ENCODE data around the gene TMBIM4. TPM values are rescaled to one million over a fixed set of nuclear protein-coding genes. Genes with fewer than 3 reads are reported as not detected.

TMBIM4 gene
- total and polyA plus RNA-seq, 2 experiments from 2014 or later = 59.6 to 63.6 TPM

- H3K4me3 Mint-ChIP-seq = peak overlapping the region; percentile 94
- Histone ChIP-seq H3K4me2 (peak overlapping the region; percentile 82), H3K36me3 (ENCODE audit: insufficient read depth) (peaks cover 18% of the 10 kb centered on the region; the same call in 1 of the 2 replicates), H3K79me2 (replicated peaks; ENCODE audit: insufficient read depth) (peaks cover 62% of the 10 kb centered on the region), H3K4me3 (peak overlapping the region; percentile 88), H3K9me2 (ENCODE audit: insufficient read depth) (no peaks in the 10 kb centered on the region), H3K27me3 (ENCODE audit: insufficient read depth) (no peaks in the 10 kb centered on the region), H3K4me1 (ENCODE audit: insufficient read depth) (0 out of 2 replicates have a peak, but pooled peaks cover 11% of the 10 kb centered on the region), H3F3A (replicated peaks; ENCODE audit: low read depth) (no peaks in the 10 kb centered on the region), H3K27ac (ENCODE audit: low read depth) (no peak overlapping the region), H4K20me1 (replicated peaks; ENCODE audit: insufficient read depth) (peaks cover 8% of the 10 kb centered on the region), H2AFZ (peak overlapping the region; percentile 97)
- H3K36me3 Mint-ChIP-seq (ENCODE audit: low read depth) = peaks cover 59% of the 10 kb centered on the region
- peaks cover 4% of the 10 kb centered on the region for H3K27me3 Mint-ChIP-seq (ENCODE audit: insufficient read depth, low read depth, poor library complexity)
- ATAC-seq (peak; percentile 20; the same call in 2 of the 3 replicates), DNase-seq (ENCODE audit: low spot score) (no peak)
- H3K4me1 Mint-ChIP-seq = peaks cover 12% of the 10 kb centered on the region
- TF ChIP-seq EZH2phosphoT487 (IDR thresholded peaks at IDR 0.05; ENCODE audit: unreplicated experiment) (no peak), STAT1 (IDR thresholded peaks at IDR 0.05; ENCODE audit: unreplicated experiment) (no peak), ZNF114 (CRISPR knock-in tag; IDR thresholded peaks at IDR 0.05) (no peak), POLR2AphosphoS5 (IDR thresholded peaks at IDR 0.05; ENCODE audit: low read depth) (no peak), JUNB (IDR thresholded peaks at IDR 0.05; ENCODE audit: unreplicated experiment) (no peak), NANOG (IDR thresholded peaks at IDR 0.05; ENCODE audit: borderline replicate concordance) (no peak), ZNF331 (CRISPR knock-in tag; IDR thresholded peaks at IDR 0.05; ENCODE audit: low read depth) (no peak), CTCF (conservative IDR thresholded peaks at IDR 0.05; ENCODE audit: low read depth in 2 of 2) (no peak), EZH2 (IDR thresholded peaks at IDR 0.05; ENCODE audit: low read depth, unreplicated experiment) (no peak), CREB1 (CRISPR knock-in tag; IDR thresholded peaks at IDR 0.05; ENCODE audit: low read depth) (no peak)
- TF ChIP-seq, protein P1, sequence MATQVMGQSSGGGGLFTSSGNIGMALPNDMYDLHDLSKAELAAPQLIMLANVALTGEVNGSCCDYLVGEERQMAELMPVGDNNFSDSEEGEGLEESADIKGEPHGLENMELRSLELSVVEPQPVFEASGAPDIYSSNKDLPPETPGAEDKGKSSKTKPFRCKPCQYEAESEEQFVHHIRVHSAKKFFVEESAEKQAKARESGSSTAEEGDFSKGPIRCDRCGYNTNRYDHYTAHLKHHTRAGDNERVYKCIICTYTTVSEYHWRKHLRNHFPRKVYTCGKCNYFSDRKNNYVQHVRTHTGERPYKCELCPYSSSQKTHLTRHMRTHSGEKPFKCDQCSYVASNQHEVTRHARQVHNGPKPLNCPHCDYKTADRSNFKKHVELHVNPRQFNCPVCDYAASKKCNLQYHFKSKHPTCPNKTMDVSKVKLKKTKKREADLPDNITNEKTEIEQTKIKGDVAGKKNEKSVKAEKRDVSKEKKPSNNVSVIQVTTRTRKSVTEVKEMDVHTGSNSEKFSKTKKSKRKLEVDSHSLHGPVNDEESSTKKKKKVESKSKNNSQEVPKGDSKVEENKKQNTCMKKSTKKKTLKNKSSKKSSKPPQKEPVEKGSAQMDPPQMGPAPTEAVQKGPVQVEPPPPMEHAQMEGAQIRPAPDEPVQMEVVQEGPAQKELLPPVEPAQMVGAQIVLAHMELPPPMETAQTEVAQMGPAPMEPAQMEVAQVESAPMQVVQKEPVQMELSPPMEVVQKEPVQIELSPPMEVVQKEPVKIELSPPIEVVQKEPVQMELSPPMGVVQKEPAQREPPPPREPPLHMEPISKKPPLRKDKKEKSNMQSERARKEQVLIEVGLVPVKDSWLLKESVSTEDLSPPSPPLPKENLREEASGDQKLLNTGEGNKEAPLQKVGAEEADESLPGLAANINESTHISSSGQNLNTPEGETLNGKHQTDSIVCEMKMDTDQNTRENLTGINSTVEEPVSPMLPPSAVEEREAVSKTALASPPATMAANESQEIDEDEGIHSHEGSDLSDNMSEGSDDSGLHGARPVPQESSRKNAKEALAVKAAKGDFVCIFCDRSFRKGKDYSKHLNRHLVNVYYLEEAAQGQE (IDR thresholded peaks at IDR 0.05; ENCODE audit: unreplicated experiment) = no peak
- TF ChIP-seq, protein P2, sequence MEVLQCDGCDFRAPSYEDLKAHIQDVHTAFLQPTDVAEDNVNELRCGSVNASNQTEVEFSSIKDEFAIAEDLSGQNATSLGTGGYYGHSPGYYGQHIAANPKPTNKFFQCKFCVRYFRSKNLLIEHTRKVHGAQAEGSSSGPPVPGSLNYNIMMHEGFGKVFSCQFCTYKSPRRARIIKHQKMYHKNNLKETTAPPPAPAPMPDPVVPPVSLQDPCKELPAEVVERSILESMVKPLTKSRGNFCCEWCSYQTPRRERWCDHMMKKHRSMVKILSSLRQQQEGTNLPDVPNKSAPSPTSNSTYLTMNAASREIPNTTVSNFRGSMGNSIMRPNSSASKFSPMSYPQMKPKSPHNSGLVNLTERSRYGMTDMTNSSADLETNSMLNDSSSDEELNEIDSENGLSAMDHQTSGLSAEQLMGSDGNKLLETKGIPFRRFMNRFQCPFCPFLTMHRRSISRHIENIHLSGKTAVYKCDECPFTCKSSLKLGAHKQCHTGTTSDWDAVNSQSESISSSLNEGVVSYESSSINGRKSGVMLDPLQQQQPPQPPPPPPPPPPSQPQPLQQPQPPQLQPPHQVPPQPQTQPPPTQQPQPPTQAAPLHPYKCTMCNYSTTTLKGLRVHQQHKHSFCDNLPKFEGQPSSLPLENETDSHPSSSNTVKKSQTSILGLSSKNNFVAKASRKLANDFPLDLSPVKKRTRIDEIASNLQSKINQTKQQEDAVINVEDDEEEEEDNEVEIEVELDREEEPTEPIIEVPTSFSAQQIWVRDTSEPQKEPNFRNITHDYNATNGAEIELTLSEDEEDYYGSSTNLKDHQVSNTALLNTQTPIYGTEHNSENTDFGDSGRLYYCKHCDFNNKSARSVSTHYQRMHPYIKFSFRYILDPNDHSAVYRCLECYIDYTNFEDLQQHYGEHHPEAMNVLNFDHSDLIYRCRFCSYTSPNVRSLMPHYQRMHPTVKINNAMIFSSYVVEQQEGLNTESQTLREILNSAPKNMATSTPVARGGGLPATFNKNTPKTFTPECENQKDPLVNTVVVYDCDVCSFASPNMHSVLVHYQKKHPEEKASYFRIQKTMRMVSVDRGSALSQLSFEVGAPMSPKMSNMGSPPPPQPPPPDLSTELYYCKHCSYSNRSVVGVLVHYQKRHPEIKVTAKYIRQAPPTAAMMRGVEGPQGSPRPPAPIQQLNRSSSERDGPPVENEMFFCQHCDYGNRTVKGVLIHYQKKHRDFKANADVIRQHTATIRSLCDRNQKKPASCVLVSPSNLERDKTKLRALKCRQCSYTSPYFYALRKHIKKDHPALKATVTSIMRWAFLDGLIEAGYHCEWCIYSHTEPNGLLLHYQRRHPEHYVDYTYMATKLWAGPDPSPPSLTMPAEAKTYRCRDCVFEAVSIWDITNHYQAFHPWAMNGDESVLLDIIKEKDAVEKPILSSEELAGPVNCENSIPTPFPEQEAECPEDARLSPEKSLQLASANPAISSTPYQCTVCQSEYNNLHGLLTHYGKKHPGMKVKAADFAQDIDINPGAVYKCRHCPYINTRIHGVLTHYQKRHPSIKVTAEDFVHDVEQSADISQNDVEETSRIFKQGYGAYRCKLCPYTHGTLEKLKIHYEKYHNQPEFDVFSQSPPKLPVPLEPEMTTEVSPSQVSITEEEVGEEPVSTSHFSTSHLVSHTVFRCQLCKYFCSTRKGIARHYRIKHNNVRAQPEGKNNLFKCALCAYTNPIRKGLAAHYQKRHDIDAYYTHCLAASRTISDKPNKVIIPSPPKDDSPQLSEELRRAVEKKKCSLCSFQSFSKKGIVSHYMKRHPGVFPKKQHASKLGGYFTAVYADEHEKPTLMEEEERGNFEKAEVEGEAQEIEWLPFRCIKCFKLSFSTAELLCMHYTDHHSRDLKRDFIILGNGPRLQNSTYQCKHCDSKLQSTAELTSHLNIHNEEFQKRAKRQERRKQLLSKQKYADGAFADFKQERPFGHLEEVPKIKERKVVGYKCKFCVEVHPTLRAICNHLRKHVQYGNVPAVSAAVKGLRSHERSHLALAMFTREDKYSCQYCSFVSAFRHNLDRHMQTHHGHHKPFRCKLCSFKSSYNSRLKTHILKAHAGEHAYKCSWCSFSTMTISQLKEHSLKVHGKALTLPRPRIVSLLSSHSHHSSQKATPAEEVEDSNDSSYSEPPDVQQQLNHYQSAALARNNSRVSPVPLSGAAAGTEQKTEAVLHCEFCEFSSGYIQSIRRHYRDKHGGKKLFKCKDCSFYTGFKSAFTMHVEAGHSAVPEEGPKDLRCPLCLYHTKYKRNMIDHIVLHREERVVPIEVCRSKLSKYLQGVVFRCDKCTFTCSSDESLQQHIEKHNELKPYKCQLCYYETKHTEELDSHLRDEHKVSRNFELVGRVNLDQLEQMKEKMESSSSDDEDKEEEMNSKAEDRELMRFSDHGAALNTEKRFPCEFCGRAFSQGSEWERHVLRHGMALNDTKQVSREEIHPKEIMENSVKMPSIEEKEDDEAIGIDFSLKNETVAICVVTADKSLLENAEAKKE (CRISPR knock-in tag; IDR thresholded peaks at IDR 0.05) = no peak
- TF ChIP-seq, protein P3, sequence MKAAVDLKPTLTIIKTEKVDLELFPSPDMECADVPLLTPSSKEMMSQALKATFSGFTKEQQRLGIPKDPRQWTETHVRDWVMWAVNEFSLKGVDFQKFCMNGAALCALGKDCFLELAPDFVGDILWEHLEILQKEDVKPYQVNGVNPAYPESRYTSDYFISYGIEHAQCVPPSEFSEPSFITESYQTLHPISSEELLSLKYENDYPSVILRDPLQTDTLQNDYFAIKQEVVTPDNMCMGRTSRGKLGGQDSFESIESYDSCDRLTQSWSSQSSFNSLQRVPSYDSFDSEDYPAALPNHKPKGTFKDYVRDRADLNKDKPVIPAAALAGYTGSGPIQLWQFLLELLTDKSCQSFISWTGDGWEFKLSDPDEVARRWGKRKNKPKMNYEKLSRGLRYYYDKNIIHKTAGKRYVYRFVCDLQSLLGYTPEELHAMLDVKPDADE (IDR thresholded peaks at IDR 0.05) = no peak
- H3K27ac Mint-ChIP-seq = peak overlapping the region; percentile 99
- H3K9me3 Mint-ChIP-seq = peaks cover 15% of the 10 kb centered on the region
Measured at GRCh38 chr12:66129934-66130266, 39.9 kb downstream of the TMBIM4 start.
